H7 (cell line): Measurements from ENCODE around the gene GNG14. TPM values are rescaled to one million over a fixed set of nuclear protein-coding genes. Genes with fewer than 3 reads are reported as not detected.
"Not testable (repeated sequence)": the region's sequence is repeated elsewhere in the genome, so short reads cannot be mapped to it uniquely, and the experiment has no call there.

Experiments
- DNase-seq: peaks from one replicate; pipeline ENCODE4 v3.0.0; 2012
- H3K27me3 ChIP-seq: 2 replicates; pipeline ENCODE4 v1.6.0; 2011; ENCODE audit warnings: mild to moderate bottlenecking, low read length; ENCODE audit not compliant: control insufficient read depth, insufficient read depth
- H3K36me3 ChIP-seq: replicated peaks from 2 replicates; pipeline ENCODE4 v1.5.1; 2011; ENCODE audit warnings: low read length; ENCODE audit not compliant: control insufficient read depth, insufficient read depth
- H3K4me3 ChIP-seq: 2 replicates; pipeline ENCODE4 v1.5.1; 2011; ENCODE audit warnings: low read depth, mild to moderate bottlenecking, control low read depth, low read length, moderate library complexity; ENCODE audit not compliant: insufficient read depth
- total RNA-seq: library from RNA; depleted of rRNA; stranded (reverse); fragments of >200 nt; shearing (Covaris generic); gene quantifications from 2 replicates; pipeline ENCODE4 v1.2.3, GENCODE V29; 2014

GNG14 gene
- total RNA-seq, 1 experiment from 2014 or later: not detected

GRCh38 chr19:12675940-12676339, 11.9 kb upstream of the GNG14 start:
- H3K36me3 ChIP-seq: peaks cover 30% of the 10 kb centered on the region
- H3K27me3 ChIP-seq: no peaks in the 10 kb centered on the region

GRCh38 chr19:12676384-12676792, 11.4 kb upstream of the GNG14 start:
- H3K36me3 ChIP-seq: peaks cover 30% of the 10 kb centered on the region
- DNase-seq: peak; percentile 96
- no peak overlapping the region for H3K4me3 ChIP-seq
- no peaks in the 10 kb centered on the region for H3K27me3 ChIP-seq

More at GRCh38 chr19:12675940-12676339, 11.9 kb upstream of the GNG14 start:
- DNase-seq: no peak
- no peak overlapping the region for H3K4me3 ChIP-seq

GRCh38 chr19:12676928-12677327, 10.9 kb upstream of the GNG14 start:
- no peak for DNase-seq
- no peak overlapping the region for H3K4me3 ChIP-seq
- no peaks in the 10 kb centered on the region for H3K27me3 ChIP-seq
- peaks cover 30% of the 10 kb centered on the region for H3K36me3 ChIP-seq

DNA sequence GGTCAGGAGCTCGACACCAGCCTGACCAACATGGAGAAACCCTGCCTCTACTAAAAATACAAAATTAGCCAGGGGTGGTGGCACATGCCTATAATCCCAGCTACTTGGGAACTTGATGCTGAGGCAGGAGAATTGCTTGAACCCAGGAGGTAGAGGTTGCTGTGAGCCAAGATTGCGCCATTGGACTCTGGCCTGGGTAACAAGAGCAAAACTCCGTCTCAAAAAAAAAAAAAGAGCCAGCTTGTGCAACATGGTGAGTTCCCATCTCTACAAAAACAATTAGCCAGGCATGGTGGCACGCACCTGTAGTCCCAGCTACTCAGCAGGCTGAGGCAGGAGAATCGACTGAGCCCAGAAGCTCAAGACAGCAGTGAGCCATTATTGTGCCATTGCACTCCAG, 9.8 kb upstream of the GNG14 start:
- not testable (repeated sequence) for DNase-seq, H3K4me3 ChIP-seq, H3K27me3 ChIP-seq
- H3K36me3 ChIP-seq: peaks cover 30% of the 10 kb centered on the region

GRCh38 chr19:12680034-12680433, 7.8 kb upstream of the GNG14 start:
- Histone ChIP-seq H3K27me3 (no peaks in the 10 kb centered on the region), H3K36me3 (peaks cover 25% of the 10 kb centered on the region), H3K4me3 (no peak overlapping the region)
- DNase-seq: no peak

- H3K27me3 ChIP-seq: no peaks in the 10 kb centered on the region
- H3K36me3 ChIP-seq: peaks cover 16% of the 10 kb centered on the region
- peak; percentile 96 for DNase-seq
- peak within 1 kb of the TSS; percentile 100 for H3K4me3 ChIP-seq
Observed at GRCh38 chr19:12681074-12681987, 6.5 kb upstream of the GNG14 start, which contains the start of gene DHPS. TSS of gene DHPS (minus strand) at chr19:12681880. CDS start at chr19:12681766, 114 bp downstream.

DNA sequence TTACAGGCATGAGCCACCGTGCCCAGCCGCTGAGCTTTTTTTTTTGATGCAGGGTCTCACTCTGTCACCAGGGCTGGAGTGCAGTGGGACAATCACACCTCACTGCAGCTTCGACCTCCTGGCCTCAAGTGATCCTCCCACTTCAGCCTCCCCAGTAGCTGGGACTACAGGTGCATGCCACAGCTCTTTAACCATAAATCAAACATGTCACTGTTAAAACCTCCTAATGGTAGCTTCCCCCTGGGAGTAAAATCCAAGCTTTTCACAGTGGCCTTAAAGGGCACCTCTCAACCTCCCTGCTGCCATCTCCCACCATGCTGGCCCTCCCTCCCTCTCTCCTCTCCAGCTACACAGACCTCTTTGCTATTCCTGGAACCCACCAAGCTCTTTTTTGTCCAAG, 2.0 kb upstream of the GNG14 start:
- H3K4me3 ChIP-seq: no peak overlapping the region

DNA sequence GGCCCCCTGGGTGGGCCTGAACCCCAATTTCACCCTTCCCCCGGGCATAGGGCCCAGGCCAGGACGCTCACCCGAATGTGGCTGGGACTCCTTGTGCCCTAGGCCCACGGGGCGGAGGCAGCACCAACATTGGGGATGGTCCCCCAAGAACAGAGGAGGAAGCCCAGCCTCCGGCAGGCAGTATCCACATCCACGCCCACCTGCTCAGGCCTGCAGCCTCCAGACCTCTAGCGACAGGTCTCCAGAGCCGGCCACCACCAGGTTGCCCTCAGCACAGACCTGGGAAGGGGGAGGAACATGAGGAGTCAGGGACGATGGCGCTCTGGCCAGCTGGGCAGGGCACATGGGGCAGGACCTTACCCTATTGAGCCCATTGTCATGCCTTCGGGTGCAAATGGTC, 1.2 kb downstream of the GNG14 start:
- Histone ChIP-seq H3K27me3 (no peaks in the 10 kb centered on the region), H3K4me3 (no peak overlapping the region), H3K36me3 (peaks cover 2% of the 10 kb centered on the region; the same call in 1 of the 2 replicates)
- no peak for DNase-seq

More for the DNA sequence above, 2.0 kb upstream of the GNG14 start:
- DNase-seq: no peak
- Histone ChIP-seq H3K36me3 (no peaks in the 10 kb centered on the region), H3K27me3 (no peaks in the 10 kb centered on the region)

DNA sequence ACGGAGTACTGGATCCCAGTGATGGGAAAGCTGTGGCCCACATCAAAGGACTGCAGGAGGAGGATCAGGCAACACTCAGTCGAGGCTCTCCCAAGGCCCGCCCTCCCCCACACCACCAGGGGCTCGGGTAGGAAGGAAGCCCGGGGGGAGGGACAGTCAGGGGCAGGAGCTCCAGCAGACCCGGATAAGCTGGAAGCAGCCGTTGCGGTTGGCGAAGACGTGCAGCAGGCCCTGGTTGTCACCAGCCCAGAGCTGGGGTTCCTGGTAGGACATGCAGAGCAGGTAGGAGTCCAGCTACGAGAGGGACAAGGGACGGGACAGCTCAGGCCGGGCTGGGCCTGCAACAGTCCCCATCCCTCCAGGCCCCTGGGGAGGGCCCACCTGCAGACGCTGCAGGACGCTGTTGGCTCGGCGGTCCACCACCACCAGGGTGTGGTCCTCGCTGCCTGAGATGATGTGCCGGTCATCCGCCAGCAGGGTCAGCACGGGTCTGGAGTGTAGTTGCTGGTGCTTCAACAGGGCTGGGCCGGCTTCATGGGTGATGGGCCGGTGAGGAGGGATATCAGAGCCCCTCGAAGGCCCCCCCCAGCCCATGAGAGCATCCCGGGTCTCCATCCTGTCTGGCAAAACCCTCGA, 1.9 kb downstream of the GNG14 start:
- Histone ChIP-seq H3K4me3 (no peak overlapping the region), H3K27me3 (no peaks in the 10 kb centered on the region), H3K36me3 (peaks cover 2% of the 10 kb centered on the region; the same call in 1 of the 2 replicates)
- DNase-seq: peak; percentile 52

DNA sequence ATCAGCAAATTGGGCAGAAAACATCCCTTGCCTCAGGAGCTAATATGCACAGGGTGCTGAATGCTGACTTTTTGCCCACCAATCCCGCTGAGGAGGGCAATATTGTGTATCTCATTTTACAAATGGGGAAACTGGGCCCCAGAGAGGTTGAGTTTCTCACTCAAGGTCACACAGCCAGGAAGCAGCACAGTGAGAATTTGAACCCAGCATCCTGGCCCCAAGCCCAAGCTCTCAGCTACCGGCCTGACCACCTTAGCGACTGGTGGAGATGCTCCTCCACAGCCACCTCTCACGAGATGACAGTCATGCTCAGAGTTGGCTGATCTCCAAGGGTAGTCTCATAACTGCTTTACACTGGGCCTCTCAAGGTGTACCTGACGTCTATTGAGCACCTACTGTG, 5.2 kb downstream of the GNG14 start:
- peaks cover 2% of the 10 kb centered on the region; the same call in 1 of the 2 replicates for H3K36me3 ChIP-seq
- DNase-seq: no peak
- H3K27me3 ChIP-seq: no peaks in the 10 kb centered on the region
- H3K4me3 ChIP-seq: no peak overlapping the region

- DNase-seq: peak; percentile 37
- H3K27me3 ChIP-seq: no peaks in the 10 kb centered on the region
- peaks cover 4% of the 10 kb centered on the region for H3K36me3 ChIP-seq
- H3K4me3 ChIP-seq: no peak overlapping the region
Observed at GRCh38 chr19:12694641-12695040, 6.8 kb downstream of the GNG14 start.

GRCh38 chr19:12695096-12695495, 7.3 kb downstream of the GNG14 start:
- DNase-seq: no peak
- Histone ChIP-seq H3K4me3 (no peak overlapping the region), H3K36me3 (peaks cover 8% of the 10 kb centered on the region), H3K27me3 (no peaks in the 10 kb centered on the region)

DNA sequence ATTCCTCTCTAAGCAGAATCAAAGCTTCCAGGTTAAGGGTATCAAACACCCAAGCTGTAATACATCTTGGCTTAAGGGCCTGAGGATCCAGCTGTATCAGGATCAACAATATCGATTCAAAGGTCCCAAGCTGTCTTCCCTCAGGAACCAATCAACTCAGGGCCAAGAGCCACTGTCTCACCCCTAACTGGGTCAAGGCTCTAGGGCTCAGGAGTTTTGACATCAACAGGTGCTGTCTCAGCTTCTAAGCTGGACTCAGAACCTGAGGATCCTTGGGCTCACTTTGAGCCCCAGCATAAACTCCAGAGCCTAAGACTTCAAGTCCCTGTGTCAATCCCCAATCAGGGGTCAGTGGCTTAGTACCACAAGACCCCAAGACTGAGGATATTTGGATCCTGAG, 7.7 kb downstream of the GNG14 start:
- Histone ChIP-seq H3K36me3 (peaks cover 9% of the 10 kb centered on the region), H3K4me3 (peak overlapping the region; percentile 2; the same call in 1 of the 2 replicates), H3K27me3 (no peaks in the 10 kb centered on the region)
- no peak for DNase-seq

DNA sequence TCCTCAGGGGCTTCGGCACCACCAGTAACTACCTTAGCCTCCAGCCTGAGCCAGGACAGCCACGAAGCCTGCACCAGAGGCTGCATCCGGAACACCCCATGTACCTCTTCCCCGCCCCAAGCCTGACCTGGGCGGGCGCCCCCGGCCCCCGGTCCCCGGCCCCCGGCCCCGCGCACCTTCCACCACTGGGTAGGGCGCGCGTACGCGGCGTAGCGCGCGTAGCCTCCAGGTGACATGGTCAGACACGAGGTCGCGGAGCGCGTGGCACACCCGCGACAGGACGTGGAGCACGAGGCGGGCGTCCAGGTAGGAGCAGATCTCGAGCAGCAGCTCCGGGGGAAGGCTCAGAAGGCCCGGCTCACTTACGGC, 8.2 kb downstream of the GNG14 start:
- DNase-seq: no peak
- Histone ChIP-seq H3K27me3 (no peaks in the 10 kb centered on the region), H3K36me3 (peaks cover 10% of the 10 kb centered on the region), H3K4me3 (peak overlapping the region; percentile 81)
